Inflammatory macrophage treated with lipopolysaccharide for 1 hour (primary cell): ENCODE measurements around the gene CTNND1.

ENCODE experiments used
- DNase-seq, 2 donors: peaks; one replicate each; pipeline ENCODE4 v3.0.0-alpha.2; 2020 to 2022

The CTNND1 gene

GRCh38 chr11:57764566-57764965 is 3.0 kb downstream of the CTNND1 start:
- DNase-seq = no peak

GRCh38 chr11:57764972-57765371 is 3.4 kb downstream of the CTNND1 start:
- DNase-seq = no peak

GRCh38 chr11:57770793-57771192 is 9.2 kb downstream of the CTNND1 start:
- DNase-seq = no peak

DNA sequence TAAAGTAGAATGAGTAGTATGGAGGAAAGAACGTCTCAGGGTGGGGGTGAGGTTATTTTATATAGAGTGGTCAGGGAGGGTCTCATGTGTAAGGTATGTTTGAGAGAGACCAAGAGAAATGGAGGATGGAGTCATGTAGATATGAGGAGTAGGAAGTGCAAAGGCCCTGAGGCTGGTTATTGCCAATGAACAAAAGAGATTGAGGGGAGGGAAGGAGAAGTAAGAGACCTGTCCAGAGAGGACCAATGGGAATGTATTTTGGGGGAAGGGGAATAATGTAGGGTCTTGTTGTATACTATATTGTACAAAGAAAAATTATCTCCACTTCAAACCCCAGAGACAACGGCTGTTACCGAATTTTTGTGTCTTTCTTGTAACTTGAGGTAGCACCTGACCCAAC is 9.8 kb downstream of the CTNND1 start:
- no peak for DNase-seq

DNA sequence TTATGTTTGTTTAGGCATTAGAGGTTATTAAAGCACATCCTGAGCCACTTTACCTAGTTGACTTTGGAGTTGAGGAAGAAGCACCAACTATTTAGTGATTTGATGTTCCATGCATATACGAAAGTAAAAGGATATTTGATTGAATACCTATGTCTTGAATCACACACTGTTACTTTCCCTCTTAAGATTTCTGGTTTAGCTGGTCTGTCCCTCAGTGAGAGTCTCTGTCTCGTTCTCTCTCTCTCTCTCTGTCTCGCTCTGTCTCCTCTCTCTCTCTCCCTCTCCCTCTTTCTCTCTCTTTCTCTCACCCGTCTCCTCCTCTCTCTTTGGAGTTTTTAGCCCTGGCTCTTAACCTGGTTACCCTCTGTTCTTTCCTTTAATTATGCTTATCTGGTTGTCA is 11.0 kb downstream of the CTNND1 start:
- no peak for DNase-seq

DNA sequence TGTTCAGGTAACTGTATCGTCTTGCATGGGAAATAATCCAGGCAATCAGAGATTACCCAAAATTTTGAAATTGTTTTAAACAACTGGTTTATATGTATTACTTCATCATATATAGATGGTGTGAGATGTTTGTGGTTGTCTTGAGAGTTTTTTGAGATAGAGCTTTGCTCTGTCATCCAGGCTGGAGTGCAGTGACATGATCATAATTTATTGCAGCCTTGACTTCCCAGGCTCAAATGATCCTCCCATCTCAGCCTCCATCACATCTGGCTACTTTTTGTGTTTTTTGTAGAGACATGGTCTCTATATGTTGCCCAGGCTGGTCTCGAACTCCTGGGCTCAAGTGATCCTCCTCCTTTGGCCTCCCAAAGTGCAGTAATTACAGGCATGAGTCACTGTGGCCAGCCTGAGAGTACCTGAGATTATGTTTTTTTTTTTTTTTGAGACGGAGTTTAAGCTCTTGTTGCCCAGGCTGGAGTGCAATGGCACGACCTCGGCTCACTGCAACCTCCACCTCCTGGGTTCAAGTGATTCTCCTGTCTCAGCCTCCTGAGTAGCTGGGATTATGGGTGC is 11.5 kb downstream of the CTNND1 start:
- DNase-seq = no peak

DNA sequence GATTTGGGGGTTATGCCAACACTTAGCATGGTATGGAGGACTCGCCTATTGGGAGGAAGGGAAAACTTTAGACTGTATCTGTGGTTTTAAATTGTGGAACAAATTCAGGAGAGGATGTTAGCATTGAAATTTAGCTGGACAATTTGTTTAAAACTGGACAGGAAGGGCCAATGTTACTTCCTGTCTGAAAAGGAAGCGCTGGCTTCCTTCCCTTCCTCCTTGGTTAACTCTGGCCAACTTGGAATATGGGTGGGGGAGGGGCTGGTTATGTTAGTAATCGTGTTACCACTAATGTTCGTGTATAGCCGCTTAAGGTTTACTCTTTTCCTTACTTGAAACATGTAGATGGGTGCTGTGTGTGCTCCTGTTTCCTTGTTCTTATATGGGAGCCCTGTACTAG is 13.9 kb downstream of the CTNND1 start:
- no peak for DNase-seq

GRCh38 chr11:57776031-57776521 is 14.5 kb downstream of the CTNND1 start:
- DNase-seq = no peak

GRCh38 chr11:57776577-57777210 is 15.1 kb downstream of the CTNND1 start:
- DNase-seq = no peak

DNA sequence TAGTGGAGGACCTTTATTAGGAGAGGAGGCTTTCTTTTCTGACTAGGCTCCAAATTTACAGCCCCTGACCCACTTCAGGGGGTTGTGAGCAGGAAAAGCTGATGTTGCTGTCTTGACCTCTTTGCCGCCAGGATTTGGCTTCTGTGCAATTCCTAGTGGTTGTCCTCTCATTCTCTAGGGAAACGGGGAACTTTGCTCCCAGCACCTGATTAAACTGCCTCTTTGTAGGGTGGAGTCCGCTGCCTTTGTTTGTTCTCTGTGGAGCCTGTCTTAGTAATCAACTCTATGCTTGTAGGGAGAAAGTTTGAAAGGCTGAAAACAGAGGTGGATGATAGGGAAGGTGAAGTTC is 16.3 kb downstream of the CTNND1 start:
- DNase-seq = no peak

GRCh38 chr11:57778318-57779037 is 16.9 kb downstream of the CTNND1 start:
- no peak for DNase-seq

GRCh38 chr11:57779276-57779675 is 17.7 kb downstream of the CTNND1 start:
- no peak for DNase-seq

DNA sequence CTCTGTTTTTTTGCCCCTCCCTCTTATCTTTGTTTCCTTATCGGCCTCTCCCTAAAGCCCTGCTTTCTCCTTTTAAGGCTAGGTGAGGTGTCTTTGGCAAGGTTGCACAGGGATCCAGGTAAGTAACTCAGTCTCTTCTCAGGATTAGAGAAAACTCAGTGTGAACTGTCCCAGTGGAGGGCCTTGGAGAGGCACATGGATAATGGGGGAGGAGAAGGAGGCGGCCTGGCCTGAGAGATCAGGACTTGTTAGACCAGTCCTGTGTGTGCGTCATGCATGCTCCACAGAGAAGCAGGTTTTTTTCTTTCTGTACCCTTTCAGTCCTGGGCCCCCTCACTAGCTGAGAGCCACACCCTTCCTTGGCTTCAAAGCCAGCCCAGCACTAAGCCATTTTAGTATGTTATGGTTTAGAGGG is 19.9 kb downstream of the CTNND1 start:
- no peak for DNase-seq

GRCh38 chr11:57785072-57785471 is 23.5 kb downstream of the CTNND1 start:
- DNase-seq = peak in 1 of 2 donors; percentile 28

GRCh38 chr11:57786436-57786835 is 24.8 kb downstream of the CTNND1 start:
- no peak for DNase-seq

GRCh38 chr11:57787006-57787604 is 25.5 kb downstream of the CTNND1 start:
- no peak for DNase-seq

- peak; percentile 74 to 86 for DNase-seq
Measured at GRCh38 chr11:57787920-57788702, 26.5 kb downstream of the CTNND1 start.

DNA sequence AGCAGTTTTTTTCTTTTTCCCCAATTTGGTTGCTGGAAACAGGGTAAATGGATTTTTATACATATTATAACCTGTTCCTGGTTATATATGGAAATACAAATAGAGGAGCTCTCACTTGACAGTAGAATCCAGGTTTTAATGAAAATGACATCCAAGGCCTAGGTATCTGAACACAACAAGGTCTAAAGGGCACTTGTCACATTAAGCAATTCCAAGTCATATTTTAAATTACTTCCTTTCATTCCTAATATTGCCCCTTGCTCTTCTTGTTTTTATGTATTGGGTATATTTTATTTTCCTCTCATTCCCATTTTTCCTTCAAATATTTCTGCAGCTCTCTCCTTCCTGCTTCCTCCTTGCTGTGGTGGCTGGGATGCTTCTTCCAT is 27.1 kb downstream of the CTNND1 start:
- no peak for DNase-seq

DNA sequence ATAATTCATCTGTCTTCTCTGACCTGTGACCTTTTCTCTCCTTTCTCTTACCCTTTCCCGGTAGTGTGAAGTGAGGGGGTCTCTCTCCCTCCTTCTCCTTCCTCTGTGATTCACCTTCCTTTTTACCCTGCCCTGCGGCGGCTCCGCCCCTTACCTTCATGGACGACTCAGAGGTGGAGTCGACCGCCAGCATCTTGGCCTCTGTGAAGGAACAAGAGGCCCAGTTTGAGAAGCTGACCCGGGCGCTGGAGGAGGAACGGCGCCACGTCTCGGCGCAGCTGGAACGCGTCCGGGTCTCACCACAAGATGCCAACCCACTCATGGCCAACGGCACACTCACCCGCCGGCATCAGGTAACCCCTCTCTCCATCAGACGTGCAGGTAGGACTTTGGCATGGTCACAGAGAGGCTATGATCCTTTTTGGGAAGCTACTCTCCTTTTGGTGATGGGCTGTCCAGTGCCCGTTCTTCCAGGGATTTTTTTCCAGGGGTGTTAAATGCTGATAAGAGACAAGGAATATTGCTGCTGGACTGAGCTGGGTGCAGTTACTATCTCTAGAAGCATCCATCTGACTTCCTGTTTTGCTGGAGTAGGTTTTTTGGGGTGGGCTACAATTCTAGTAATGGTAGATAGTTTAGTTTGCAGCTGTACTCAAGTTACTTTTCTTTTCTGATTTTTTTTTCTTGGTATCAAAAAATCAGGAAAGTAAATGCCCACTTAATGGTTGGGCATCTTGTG is 29.9 kb downstream of the CTNND1 start:
- DNase-seq = no peak

GRCh38 chr11:57792060-57792541 is 30.5 kb downstream of the CTNND1 start:
- DNase-seq = peak; percentile 95 to 99

DNA sequence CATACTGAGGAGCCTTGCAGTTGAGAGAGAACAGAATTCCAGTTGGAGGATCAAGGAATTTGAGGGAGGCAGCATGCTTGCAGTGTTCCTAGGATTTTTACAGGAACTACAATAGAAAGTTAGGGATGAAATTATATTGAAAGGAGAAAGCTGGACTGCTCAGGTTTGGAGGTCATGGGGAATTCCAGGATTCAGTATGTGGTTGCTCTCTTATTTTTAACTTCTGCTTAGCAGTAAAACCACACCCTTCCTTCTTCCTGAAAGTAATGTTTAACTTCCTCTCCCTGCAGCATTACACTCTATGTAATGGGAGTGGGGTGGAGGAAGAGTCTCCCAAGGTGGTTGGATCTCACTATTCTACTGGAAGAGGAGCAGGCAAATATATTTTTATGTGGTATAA is 31.3 kb downstream of the CTNND1 start:
- DNase-seq = peak; percentile 82 to 90
